UCSD-AML1 (cell line): ENCODE measurements around the gene SULT1A2.
A peak's percentile ranks its signal among the peaks of the same experiment; 100 is the strongest.
"Not testable (repeated sequence)": the region's sequence is repeated elsewhere in the genome, so short reads cannot be mapped to it uniquely, and the experiment has no call there.

Experiments
- DNase-seq: peaks from one replicate; lab custom pipeline; 2025; ENCODE audit not compliant: unreplicated experiment; lab: John Stamatoyannopoulos, UW

SULT1A2 gene

GRCh38 chr16:28596840-28597691 lies at the start of gene SULT1A2:
Gene SULT1A2, minus strand, starts transcription at chr16:28597050. Its CDS starts 1,120 bp downstream, at chr16:28595930.
- peak; percentile 50 for DNase-seq

DNA sequence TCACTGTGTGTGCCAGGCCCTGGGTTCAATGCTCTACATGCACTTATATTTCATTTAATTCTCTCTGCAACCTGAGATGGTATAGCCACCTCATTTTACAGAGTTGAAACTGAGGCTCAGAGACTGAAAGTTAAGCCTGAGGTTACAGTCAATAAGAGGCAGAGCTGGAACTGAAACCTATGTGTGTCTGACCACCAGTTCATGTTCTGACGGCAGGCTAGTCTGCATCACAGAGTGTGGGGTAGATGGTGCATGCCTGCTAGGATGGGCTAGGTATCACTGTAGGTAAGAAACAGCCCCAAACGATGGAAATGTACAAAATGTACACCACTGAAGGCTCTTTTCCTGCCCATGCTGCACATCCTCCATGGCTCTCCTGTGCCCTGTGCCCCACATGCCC lies 43.1 kb upstream of the SULT1A2 start:
- not testable (repeated sequence) for DNase-seq

- DNase-seq = not testable (repeated sequence)
Observed at GRCh38 chr16:28638359-28638758, 41.5 kb upstream of the SULT1A2 start.

- DNase-seq = not testable (repeated sequence)
Observed at GRCh38 chr16:28637765-28638164, 40.9 kb upstream of the SULT1A2 start, which contains the start of gene NPIPB8. Gene NPIPB8, plus strand, starts transcription at chr16:28638065. Its CDS starts 296 bp downstream, at chr16:28638361.

GRCh38 chr16:28636093-28636823 lies 39.4 kb upstream of the SULT1A2 start:
- DNase-seq = not testable (repeated sequence)

DNA sequence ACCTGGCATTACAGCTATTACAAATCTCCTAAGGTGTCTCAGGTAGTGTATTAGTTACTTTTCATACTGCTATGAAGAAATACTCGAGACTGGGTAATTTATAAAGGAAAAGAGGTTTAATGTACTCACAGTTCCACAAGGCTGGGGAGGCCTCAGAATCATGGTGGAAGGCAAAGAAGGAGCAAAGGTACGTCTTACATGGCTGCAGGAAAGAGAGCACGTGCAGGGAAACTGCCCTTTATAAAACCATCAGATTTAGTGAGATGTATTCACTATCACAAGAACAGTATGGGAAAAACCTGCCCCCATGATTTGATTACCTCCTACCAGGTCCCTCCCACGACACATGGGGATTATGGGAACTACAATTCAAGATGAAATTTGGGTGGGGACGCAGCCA lies 34.1 kb upstream of the SULT1A2 start:
- DNase-seq = not testable (repeated sequence)

- peak; percentile 79 for DNase-seq
Observed at GRCh38 chr16:28623172-28623711, 26.4 kb upstream of the SULT1A2 start.

DNA sequence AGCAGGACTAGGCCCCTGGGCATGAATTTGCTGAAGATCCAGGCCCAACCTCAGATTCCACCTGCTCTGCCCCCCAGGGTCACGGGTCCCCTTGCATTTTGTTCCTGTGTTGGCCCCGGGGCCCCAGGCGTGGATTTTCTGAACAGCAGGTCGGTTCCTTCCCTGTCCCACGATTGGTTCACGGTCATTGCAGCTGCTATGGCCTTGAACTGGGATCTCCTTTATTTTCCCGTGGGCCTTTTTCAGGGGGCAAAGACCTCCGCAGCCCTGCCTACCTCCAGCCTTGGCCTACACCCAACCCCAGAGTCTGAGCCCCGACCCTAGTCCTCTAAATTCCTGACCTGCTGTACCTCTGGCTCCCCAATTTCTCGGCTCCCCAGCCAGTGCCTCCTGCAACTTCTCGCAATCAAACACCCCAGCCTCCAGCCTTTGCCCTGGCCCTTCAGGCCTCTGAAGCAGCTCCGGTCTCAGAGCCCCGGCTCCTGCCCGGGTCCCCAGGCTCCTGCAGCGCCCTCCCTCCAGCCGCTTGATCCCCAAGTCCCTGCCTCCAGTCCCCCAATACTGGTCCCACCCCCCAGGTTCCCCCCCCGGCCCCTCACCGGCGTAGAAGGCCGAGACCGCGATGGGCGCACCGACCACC lies 25.8 kb upstream of the SULT1A2 start:
- not testable (repeated sequence) for DNase-seq

GRCh38 chr16:28621481-28622155 lies 24.8 kb upstream of the SULT1A2 start:
- no peak for DNase-seq

DNA sequence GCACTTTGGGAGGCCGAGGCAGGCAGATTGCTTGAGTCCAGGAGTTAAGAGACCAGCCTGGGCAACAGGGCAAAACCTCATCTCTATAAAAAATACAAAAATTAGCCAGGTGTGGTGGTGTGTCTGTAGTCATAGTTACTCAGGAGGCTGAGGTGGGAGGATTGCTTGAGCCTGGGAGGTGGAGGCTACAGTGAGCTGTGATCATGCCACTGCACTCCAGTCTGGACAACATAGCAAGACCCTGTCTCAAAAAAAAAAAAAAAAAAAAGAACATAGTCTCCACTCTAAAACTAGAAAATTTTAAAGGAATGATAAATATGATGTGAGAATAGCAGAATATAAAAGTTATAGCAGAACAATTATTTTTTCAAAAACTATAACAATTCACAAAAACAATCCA lies 23.5 kb upstream of the SULT1A2 start:
- not testable (repeated sequence) for DNase-seq

DNA sequence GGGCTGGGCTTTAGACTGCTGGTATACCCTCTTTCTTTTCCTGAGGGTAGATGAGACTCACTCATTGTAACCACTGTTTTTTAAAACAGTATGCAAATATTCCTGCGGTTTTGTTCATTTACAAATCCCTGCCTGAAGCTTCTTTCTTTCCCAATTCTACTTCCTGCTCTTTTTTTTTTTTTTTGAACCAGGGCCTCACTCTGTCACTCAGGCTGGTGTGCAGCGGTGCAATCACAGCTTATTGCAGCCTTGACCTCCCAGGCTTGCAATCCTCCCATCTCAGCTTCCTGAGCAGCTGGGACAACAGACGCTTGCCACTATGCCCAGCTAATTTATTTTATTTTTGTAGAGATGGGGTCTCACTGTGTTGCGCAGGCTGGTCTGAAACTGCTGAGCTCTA lies 21.0 kb upstream of the SULT1A2 start:
- no peak for DNase-seq

DNA sequence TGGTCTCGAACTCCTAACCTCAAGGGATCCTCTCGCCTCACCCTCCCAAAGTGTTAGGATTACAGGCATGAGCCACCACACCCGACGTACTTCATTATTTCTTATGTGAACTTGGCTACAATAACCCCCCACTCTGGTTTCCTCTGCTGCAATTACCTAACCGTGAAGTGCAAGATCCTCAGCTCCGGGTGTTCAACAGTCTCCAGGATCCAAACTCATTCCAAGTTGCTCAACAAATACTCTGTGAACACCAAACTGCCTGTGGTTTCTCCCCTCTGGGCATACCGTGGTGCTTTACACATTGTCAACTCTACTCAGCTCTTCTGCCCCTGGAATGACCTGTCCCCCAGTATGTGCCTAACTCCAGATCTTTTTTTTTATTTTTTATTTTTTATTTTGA lies 19.8 kb upstream of the SULT1A2 start:
- DNase-seq = no peak

DNA sequence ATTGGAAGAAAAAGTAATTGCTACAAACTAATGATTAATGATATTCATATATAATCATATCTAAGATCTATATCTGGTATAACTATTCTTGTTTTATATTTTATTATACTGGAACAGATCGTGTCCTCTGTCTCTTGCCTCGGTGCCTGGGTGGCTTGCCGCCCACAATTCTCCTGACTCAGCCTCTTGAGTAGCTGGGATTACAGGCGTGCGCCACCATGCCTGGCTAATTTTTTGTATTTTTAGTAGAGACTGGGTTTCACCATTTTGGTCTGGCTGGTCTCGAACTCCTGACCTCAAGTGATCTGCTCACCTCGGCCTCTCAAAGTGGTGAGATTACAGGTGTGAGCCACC lies 19.4 kb upstream of the SULT1A2 start:
- not testable (repeated sequence) for DNase-seq

DNA sequence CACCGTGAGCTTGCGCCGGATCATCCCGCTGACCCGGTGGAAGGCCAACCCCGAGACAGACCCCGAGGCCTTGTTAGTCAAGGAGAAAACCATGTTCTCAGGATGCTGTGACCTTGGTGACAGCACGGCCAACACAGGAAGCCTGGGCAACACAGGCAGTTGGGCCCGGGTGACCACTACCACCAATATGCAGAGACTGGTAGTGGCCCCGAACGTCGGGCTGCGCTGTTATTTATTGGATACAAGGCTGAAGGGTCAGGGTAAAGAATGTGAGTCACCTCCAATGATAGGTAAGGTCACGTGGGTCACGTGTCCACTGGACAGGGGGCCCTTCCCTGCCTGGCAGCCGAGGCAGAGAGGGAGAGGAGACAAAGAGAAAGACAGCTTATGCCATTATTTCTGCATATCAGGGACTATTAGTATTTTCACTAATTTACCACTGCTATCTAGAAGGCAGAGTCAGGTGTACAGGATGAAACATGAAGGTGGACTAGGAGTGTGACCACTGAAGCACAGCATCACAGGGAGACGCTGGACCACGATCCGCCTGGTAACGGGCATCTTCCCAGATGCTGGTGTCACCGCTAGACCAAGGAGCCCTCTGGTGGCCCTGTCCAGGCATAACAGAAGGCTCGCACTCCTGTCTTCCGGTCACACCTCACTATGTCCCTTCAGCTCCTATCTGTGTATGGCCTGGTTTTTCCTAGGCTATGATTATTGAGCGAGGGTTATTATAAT lies 18.8 kb upstream of the SULT1A2 start:
- DNase-seq = peak; percentile 31

- DNase-seq = not testable (repeated sequence)
Observed at GRCh38 chr16:28614561-28614960, 17.7 kb upstream of the SULT1A2 start.

DNA sequence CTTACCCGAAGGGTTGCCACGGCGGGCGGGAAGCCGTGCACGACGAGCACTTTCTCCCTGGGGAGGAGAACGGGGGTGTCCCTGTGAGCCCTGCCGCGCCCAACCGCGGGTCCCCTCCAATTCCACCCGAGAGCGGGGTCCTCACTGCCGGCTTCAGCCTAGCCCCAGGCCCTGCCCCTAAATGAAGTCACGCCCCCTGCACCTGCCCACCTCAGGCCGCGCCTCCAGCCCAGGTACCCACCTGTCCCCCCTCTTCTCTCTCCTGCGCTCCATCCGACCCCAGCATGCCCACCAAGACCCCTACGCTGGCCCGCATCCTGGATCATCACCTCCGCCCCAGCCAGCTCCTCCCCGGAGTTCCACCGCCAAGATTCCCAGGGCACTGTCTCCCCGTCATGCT lies 17.1 kb upstream of the SULT1A2 start:
- not testable (repeated sequence) for DNase-seq

GRCh38 chr16:28612359-28613280 lies 15.8 kb upstream of the SULT1A2 start:
- DNase-seq = not testable (repeated sequence)

GRCh38 chr16:28610595-28611191 lies 13.8 kb upstream of the SULT1A2 start:
- DNase-seq = no peak
